Testis (tissue), 3 donors: ENCODE results near the gene PARP1. TPM values are rescaled to one million over a fixed set of nuclear protein-coding genes. Genes with fewer than 3 reads are reported as not detected.

Experiments
- DNase-seq: peaks from one replicate; pipeline ENCODE4 v3.0.0-alpha.2; 2019
- H3K27ac ChIP-seq, 2 donors: fragments of 200-600 bp; sonication (generic); one replicate each; pipeline ENCODE4 v1.5.1; 2019
- H3K27me3 ChIP-seq: fragments of 200-600 bp; sonication (generic); one replicate; pipeline ENCODE4 v1.5.1; 2019
- H3K36me3 ChIP-seq: fragments of 200-600 bp; sonication (generic); one replicate; pipeline ENCODE4 v1.5.1; 2017; ENCODE audit warnings: low read depth; ENCODE audit errors: missing control alignments
- H3K4me1 ChIP-seq: fragments of 200-600 bp; sonication (generic); one replicate; pipeline ENCODE4 v1.5.1; 2019
- H3K4me3 ChIP-seq, 2 donors: fragments of 200-600 bp; sonication (generic); one replicate each; pipeline ENCODE4 v1.5.1; 2017 to 2019
- H3K9me3 ChIP-seq: fragments of 200-600 bp; sonication (generic); one replicate; pipeline ENCODE4 v1.5.1; 2017
- CTCF ChIP-seq, 3 experiments: fragments of 450-650 bp in 2 of 3; fragments of 200-600 bp in 1 of 3; sonication (generic) in 1 of 3; IDR thresholded peaks; one replicate each; pipeline ENCODE4 v1.5.1; 2016 to 2019; ENCODE audit warnings: antibody characterized with exemption in 3 of 3, mild to moderate bottlenecking in 2 of 3, moderate library complexity in 1 of 3
- POLR2A ChIP-seq: fragments of 450-650 bp; IDR thresholded peaks from one replicate; pipeline ENCODE4 v1.6.1; 2017; ENCODE audit warnings: antibody characterized with exemption, mild to moderate bottlenecking, moderate library complexity
- WGBS, 2 donors: methylation state at CpG; one replicate each; pipeline ENCODE4 v1.1.5; 2018; 5-methylcytosine and 5-hydroxymethylcytosine counted together
- intact Hi-C: fragments of 100-400 bp; cut with DNase I; formaldehyde crosslinking; loops from one replicate; pipeline ENCODE4 v1.15.1; 2023; ENCODE audit warnings: low total_unique reads
- polyA plus RNA-seq: library from polyadenylated mRNA; stranded (reverse); fragments of 350-450 nt; fragmentation: Illumina TruSeq; extraction: RNeasy Lipid Tissue Mini Kit (QIAGEN cat#74804); gene quantifications from one replicate; pipeline ENCODE4 v1.2.3, GENCODE V29; 2014; ENCODE audit warnings: low read depth, low replicate concordance; ENCODE audit not compliant: insufficient read depth
- total RNA-seq, 2 donors: library from RNA; depleted of rRNA; stranded (reverse); fragments of >200 nt; gene quantifications; one replicate each; pipeline ENCODE4 v1.2.3, GENCODE V29; 2016

PARP1 gene
- total and polyA plus RNA-seq, 3 donors from 2014 or later = 109 to 224 (median 199) TPM

- H3K9me3 ChIP-seq = no peaks in the 10 kb centered on the region
- no peaks in the 10 kb centered on the region for H3K27me3 ChIP-seq
- peak overlapping the region; percentile 87 to 92 for H3K4me3 ChIP-seq
- intact Hi-C loops = no loop called here
- H3K4me1 ChIP-seq = peaks cover 23% of the 10 kb centered on the region
- H3K36me3 ChIP-seq = no peaks in the 10 kb centered on the region
- no peak for DNase-seq
- 30 to 39% methylated on average over 10 of the region's 10 CpGs for WGBS, 2 donors
- H3K27ac ChIP-seq = peak overlapping the region in 1 of 2 donors; percentile 90
- no peak for TF ChIP-seq CTCF (IDR thresholded peaks at IDR 0.05)
Measured at GRCh38 chr1:226406401-226406881, 1.5 kb downstream of the PARP1 start.

GRCh38 chr1:226405411-226405988, 2.4 kb downstream of the PARP1 start:
- 68 to 83% methylated on average over 15 to 16 of the region's 16 CpGs for WGBS, 2 donors
- Histone ChIP-seq H3K27ac (no peak overlapping the region), H3K4me3 (no peak overlapping the region), H3K9me3 (no peaks in the 10 kb centered on the region), H3K27me3 (no peaks in the 10 kb centered on the region), H3K4me1 (peaks cover 23% of the 10 kb centered on the region), H3K36me3 (no peaks in the 10 kb centered on the region)
- no peak for DNase-seq
- TF ChIP-seq POLR2A (no peak), CTCF (IDR thresholded peaks at IDR 0.05) (no peak)
- intact Hi-C loops = no loop called here

GRCh38 chr1:226404904-226405222, 3.0 kb downstream of the PARP1 start:
- H3K9me3 ChIP-seq = no peaks in the 10 kb centered on the region
- no peaks in the 10 kb centered on the region for H3K36me3 ChIP-seq
- intact Hi-C loops = no loop called here
- no peak overlapping the region for H3K4me3 ChIP-seq
- no peak overlapping the region for H3K27ac ChIP-seq
- TF ChIP-seq CTCF (IDR thresholded peaks at IDR 0.05) = no peak
- no peak for TF ChIP-seq POLR2A
- H3K4me1 ChIP-seq = peaks cover 23% of the 10 kb centered on the region
- DNase-seq = no peak
- no peaks in the 10 kb centered on the region for H3K27me3 ChIP-seq
- WGBS, 2 donors = 81 to 88% methylated on average over 2 of the region's 2 CpGs

GRCh38 chr1:226404063-226404903, 3.6 kb downstream of the PARP1 start:
- peaks cover 23% of the 10 kb centered on the region for H3K4me1 ChIP-seq
- H3K27ac ChIP-seq = no peak overlapping the region

More at GRCh38 chr1:226404063-226404903, 3.6 kb downstream of the PARP1 start:
- no peaks in the 10 kb centered on the region for H3K9me3 ChIP-seq
- no peak for DNase-seq
- intact Hi-C loops = no loop called here
- H3K27me3 ChIP-seq = no peaks in the 10 kb centered on the region
- no peaks in the 10 kb centered on the region for H3K36me3 ChIP-seq
- H3K4me3 ChIP-seq = no peak overlapping the region
- WGBS, 2 donors = 56 to 70% methylated on average over 4 to 5 of the region's 5 CpGs
- TF ChIP-seq CTCF (IDR thresholded peaks at IDR 0.05) (no peak), POLR2A (no peak)
